Choroid plexus epithelial cell (primary cell): ENCODE measurements around the gene BOC.
"Not testable (repeated sequence)": the region's sequence is repeated elsewhere in the genome, so short reads cannot be mapped to it uniquely, and the experiment has no call there.

ENCODE experiments used
- DNase-seq: peaks from one replicate; pipeline ENCODE4 v3.0.0-alpha.2; 2010; ENCODE audit warnings: low read depth
- H3K4me3 ChIP-seq: 2 replicates; pipeline ENCODE4 v1.5.1; 2011; ENCODE audit warnings: low read depth, mild to moderate bottlenecking, control low read depth, low read length, moderate library complexity
- CTCF ChIP-seq: conservative IDR thresholded peaks from 2 replicates; pipeline ENCODE4 v1.5.1; 2011; ENCODE audit warnings: low read depth, mild to moderate bottlenecking, control low read depth, inconsistent platforms, low read length, moderate library complexity

The BOC gene

GRCh38 chr3:113167825-113168801 lies 43.2 kb upstream of the BOC start:
- H3K4me3 ChIP-seq = no peak overlapping the region
- TF ChIP-seq CTCF = no peak
- no peak for DNase-seq

- DNase-seq = no peak
- no peak for TF ChIP-seq CTCF
- H3K4me3 ChIP-seq = no peak overlapping the region
Observed at GRCh38 chr3:113169891-113170452, 41.4 kb upstream of the BOC start.

- TF ChIP-seq CTCF = no peak
- no peak for DNase-seq
- no peak overlapping the region for H3K4me3 ChIP-seq
Observed at GRCh38 chr3:113170771-113171170, 40.6 kb upstream of the BOC start.

GRCh38 chr3:113171675-113172300 lies 39.6 kb upstream of the BOC start:
- not testable (repeated sequence) for DNase-seq, H3K4me3 ChIP-seq

- DNase-seq = no peak
- no peak overlapping the region for H3K4me3 ChIP-seq
- TF ChIP-seq CTCF = no peak
Observed at GRCh38 chr3:113173102-113173501, 38.3 kb upstream of the BOC start.

- no peak for TF ChIP-seq CTCF
- DNase-seq = no peak
- no peak overlapping the region for H3K4me3 ChIP-seq
Observed at GRCh38 chr3:113174304-113174703, 37.1 kb upstream of the BOC start.

- no peak for TF ChIP-seq CTCF
- peak; percentile 16 for DNase-seq
- H3K4me3 ChIP-seq = no peak overlapping the region
Observed at GRCh38 chr3:113174801-113175485, 36.4 kb upstream of the BOC start.
